Astrocyte (in vitro differentiated cells and primary cell): ENCODE measurements around the gene CACNA2D4.

Source experiments
- CTCF ChIP-seq: IDR thresholded peaks from 2 replicates; pipeline ENCODE4 v1.5.1; 2011; ENCODE audit warnings: low read depth, mild to moderate bottlenecking, inconsistent platforms, low read length, moderate library complexity; ENCODE audit not compliant: insufficient read depth
- EZH2 ChIP-seq: IDR thresholded peaks from 2 replicates; pipeline ENCODE4 v1.6.1; 2012; ENCODE audit warnings: mild to moderate bottlenecking, low read length, inconsistent platforms; ENCODE audit not compliant: insufficient read depth

DNA sequence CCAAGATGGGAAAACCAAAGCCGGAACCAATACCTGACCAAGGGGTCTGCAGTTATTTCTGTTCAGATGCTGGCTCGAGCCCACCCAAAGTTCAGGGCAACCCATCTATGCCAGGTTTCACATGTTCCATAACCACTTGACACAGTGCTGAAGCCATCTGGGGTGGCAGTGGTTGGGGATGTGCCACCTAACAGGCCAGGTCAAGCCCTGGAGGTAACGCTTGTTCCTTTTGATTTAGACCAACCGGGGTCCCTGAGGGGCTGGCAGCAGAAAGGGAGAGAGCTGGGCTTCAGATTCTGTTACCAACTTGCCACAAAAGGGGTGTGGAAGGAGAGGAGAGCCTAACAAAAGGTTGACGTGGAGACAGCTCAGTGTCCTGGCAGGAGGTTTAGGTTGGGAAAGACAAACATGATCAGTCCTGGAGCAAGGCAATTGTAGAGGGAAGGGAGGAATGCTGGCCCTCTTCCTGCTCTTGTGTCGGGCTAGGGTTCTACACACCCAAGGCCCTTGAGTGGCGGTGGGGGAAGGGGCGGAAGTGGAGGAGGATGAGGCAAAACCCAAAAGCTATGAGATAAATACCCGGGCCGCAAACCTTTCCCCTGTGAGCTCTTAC lies 31.9 kb downstream of the CACNA2D4 start:
- TF ChIP-seq CTCF (no peak), EZH2 (no peak)
